DND-41 (cell line): Measurements from ENCODE around the gene VSX1.

ENCODE experiments used
- CTCF ChIP-seq: IDR thresholded peaks from 2 replicates; pipeline ENCODE4 v1.5.1; 2012; ENCODE audit warnings: borderline replicate concordance, low read length, moderate library complexity, mild to moderate bottlenecking; ENCODE audit not compliant: poor library complexity, severe bottlenecking; ENCODE audit errors: extremely low read depth
- EZH2 ChIP-seq: IDR thresholded peaks from 3 replicates; pipeline ENCODE4 v1.6.1; 2012; ENCODE audit warnings: borderline replicate concordance, low read depth, mild to moderate bottlenecking, moderate library complexity, low read length, inconsistent platforms; ENCODE audit not compliant: severe bottlenecking

- TF ChIP-seq CTCF = no peak
- no peak for TF ChIP-seq EZH2
Measured at GRCh38 chr20:25081730-25082497, at the start of gene VSX1.
